Measurements from ENCODE around the gene ENDOV.

- TF ChIP-seq, protein P1, sequence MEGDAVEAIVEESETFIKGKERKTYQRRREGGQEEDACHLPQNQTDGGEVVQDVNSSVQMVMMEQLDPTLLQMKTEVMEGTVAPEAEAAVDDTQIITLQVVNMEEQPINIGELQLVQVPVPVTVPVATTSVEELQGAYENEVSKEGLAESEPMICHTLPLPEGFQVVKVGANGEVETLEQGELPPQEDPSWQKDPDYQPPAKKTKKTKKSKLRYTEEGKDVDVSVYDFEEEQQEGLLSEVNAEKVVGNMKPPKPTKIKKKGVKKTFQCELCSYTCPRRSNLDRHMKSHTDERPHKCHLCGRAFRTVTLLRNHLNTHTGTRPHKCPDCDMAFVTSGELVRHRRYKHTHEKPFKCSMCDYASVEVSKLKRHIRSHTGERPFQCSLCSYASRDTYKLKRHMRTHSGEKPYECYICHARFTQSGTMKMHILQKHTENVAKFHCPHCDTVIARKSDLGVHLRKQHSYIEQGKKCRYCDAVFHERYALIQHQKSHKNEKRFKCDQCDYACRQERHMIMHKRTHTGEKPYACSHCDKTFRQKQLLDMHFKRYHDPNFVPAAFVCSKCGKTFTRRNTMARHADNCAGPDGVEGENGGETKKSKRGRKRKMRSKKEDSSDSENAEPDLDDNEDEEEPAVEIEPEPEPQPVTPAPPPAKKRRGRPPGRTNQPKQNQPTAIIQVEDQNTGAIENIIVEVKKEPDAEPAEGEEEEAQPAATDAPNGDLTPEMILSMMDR (IDR thresholded peaks at IDR 0.05), result no peak
- TF ChIP-seq EP300 (IDR thresholded peaks at IDR 0.05) (no peak), POLR2AphosphoS5 (IDR thresholded peaks at IDR 0.05) (no peak)
Observed at GRCh38 chr17:80380068-80380467, 34.9 kb upstream of the ENDOV start.

All from stomach (tissue), 4 donors.